ENCODE results near the gene MT1G. TPM values are rescaled to one million over a fixed set of nuclear protein-coding genes. Genes with fewer than 3 reads are reported as not detected.

MT1G gene
- total and polyA plus RNA-seq, 9 of the 15 experiments (the other 6 are each of a cell fraction or from before 2014, with no cell fraction given): 0.28 to 1.7 (median 0.69) TPM; not detected in 4

- intact Hi-C loops (cut with micrococcal nuclease) (no loop called here), in situ Hi-C loops (cut with MboI) (no loop called here)
- Histone ChIP-seq H3K4me3 (no peak overlapping the region), H4K20me1 (replicated peaks; ENCODE audit: control insufficient read depth, insufficient read depth, low read length) (peaks cover 6% of the 10 kb centered on the region; the same call in 1 of the 2 replicates), H3K27me3 (ENCODE audit: control insufficient read depth in 2 of 2, insufficient read depth in 2 of 2, low read length in 2 of 2) (peaks cover 43 to 55% of the 10 kb centered on the region in 2 experiments), H3K9ac (ENCODE audit: insufficient read depth in 1 of 2, low read depth in 2 of 2, low read length in 2 of 2) (no peak overlapping the region), H3K27ac (ENCODE audit: extremely low read depth, low read depth, low read length) (no peak overlapping the region), H3K36me3 (ENCODE audit: control insufficient read depth, insufficient read depth, low read length) (no peaks in the 10 kb centered on the region), H2AFZ (ENCODE audit: low read depth, low read length) (no peak overlapping the region), H3K9me1 (ENCODE audit: control insufficient read depth, insufficient read depth, low read length) (no peaks in the 10 kb centered on the region), H3K9me3 (replicated peaks; ENCODE audit: control insufficient read depth, insufficient read depth, low read depth, low read length) (no peaks in the 10 kb centered on the region), H3K79me2 (ENCODE audit: control insufficient read depth, insufficient read depth, low read length) (no peaks in the 10 kb centered on the region), H3K4me2 (ENCODE audit: insufficient read depth, low read length) (no peak overlapping the region), H3K4me1 (replicated peaks in 1 of 2; ENCODE audit: control insufficient read depth in 2 of 2, insufficient read depth in 2 of 2, low read length in 2 of 2) (peaks cover 0 to 5% of the 10 kb centered on the region in 2 experiments; a peak in 1 of 5 replicates)
- 1% methylated on average over 18 of the region's 19 CpGs for WGBS (ENCODE audit: insufficient coverage, low coverage, missing lambda C conversion rate)
- POLR2A ChIA-PET: interaction anchor here (0.5 to 1.1 kb wide), 2 partner anchors 108 to 124 kb away, joined by 3 to 4 read pairs; no protein-coding TSS in a partner anchor
- no peak for ATAC-seq
- DNase-seq (ENCODE audit: extremely low read depth in 1 of 4, low spot score in 3 of 4): no peak
- BruUV-seq (replicated peaks): no TSS peak
- FAIRE-seq: no peak
- TF ChIP-seq NRF1 (conservative IDR thresholded peaks at IDR 0.05 in 1 of 2, IDR thresholded peaks at IDR 0.05 in 1 of 2) (peak; percentile 81 to 84), ZNF75A (CRISPR knock-in tag; IDR thresholded peaks at IDR 0.05) (no peak)
- CTCF ChIA-PET (ENCODE audit: low intra/inter-chr PET ratio): interaction anchor here (0.7 kb wide), 1 partner anchor 93 kb away, joined by 3 read pairs; no protein-coding TSS in a partner anchor
Observed at GRCh38 chr16:56669840-56670619, 2.2 kb upstream of the MT1G start.

All from K562 (cell line).